A375 (cell line): Measurements from ENCODE around the gene AMIGO2. TPM values are rescaled to one million over a fixed set of nuclear protein-coding genes. Genes with fewer than 3 reads are reported as not detected.

Experiments used
- total RNA-seq: library from RNA; depleted of rRNA; stranded (reverse); fragments of >200 nt; shearing (Covaris generic); gene quantifications from 2 replicates; pipeline ENCODE4 v1.2.3, GENCODE V29; 2014; rRNA removed

AMIGO2 gene
- 88.1 and 91.3 TPM in 2 replicates for total RNA-seq

GRCh38 chr12:47079468-47079980, at the start of gene AMIGO2, which contains the start of gene PCED1B:
AMIGO2 (minus strand) TSS chr12:47079959; CDS start chr12:47079002, 957 bp downstream.
PCED1B (plus strand) TSS chr12:47079621; CDS start chr12:47235064, 155,443 bp downstream.

Other genes with a start within 250 kb of the AMIGO2 start
- gene PCED1B, start 338 bp downstream of the AMIGO2 start, total RNA-seq: 3.4 and 7.2 TPM in 2 replicates